ENCODE data around the gene TIMM17B.

Gene TIMM17B

GRCh38 chrX:48927736-48928382, 30.3 kb upstream of the TIMM17B start:
- DNase-seq = no peak
- H3K4me3 Mint-ChIP-seq = no peak overlapping the region
- CTCF ChIA-PET = no interaction called here
- H3K4me1 Mint-ChIP-seq = peaks cover 26% of the 10 kb centered on the region
- H3K27ac Mint-ChIP-seq = no peak overlapping the region
- no peaks in the 10 kb centered on the region for H3K9me3 Mint-ChIP-seq
- H3K27me3 Mint-ChIP-seq = no peaks in the 10 kb centered on the region
- H3K36me3 Mint-ChIP-seq = peaks cover 38% of the 10 kb centered on the region

GRCh38 chrX:48927123-48927522, 29.6 kb upstream of the TIMM17B start:
- Mint-ChIP-seq H3K9me3 (no peaks in the 10 kb centered on the region), H3K36me3 (peaks cover 39% of the 10 kb centered on the region), H3K27me3 (no peaks in the 10 kb centered on the region), H3K4me1 (peaks cover 31% of the 10 kb centered on the region), H3K4me3 (no peak overlapping the region), H3K27ac (no peak overlapping the region)
- CTCF ChIA-PET = interaction anchor here (0.5 to 0.7 kb wide), 2 partner anchors 10 kb away, joined by 3 to 4 read pairs; no protein-coding TSS in a partner anchor
- DNase-seq = no peak

GRCh38 chrX:48924270-48924669, 26.7 kb upstream of the TIMM17B start:
- CTCF ChIA-PET = no interaction called here
- Mint-ChIP-seq H3K9me3 (no peaks in the 10 kb centered on the region), H3K36me3 (peaks cover 52% of the 10 kb centered on the region), H3K27ac (peak overlapping the region; percentile 54), H3K4me3 (no peak overlapping the region), H3K4me1 (peaks cover 52% of the 10 kb centered on the region), H3K27me3 (no peaks in the 10 kb centered on the region)
- DNase-seq = no peak

GRCh38 chrX:48923771-48924170, 26.2 kb upstream of the TIMM17B start:
- no peak for DNase-seq
- Mint-ChIP-seq H3K4me3 (no peak overlapping the region), H3K36me3 (peaks cover 52% of the 10 kb centered on the region), H3K9me3 (no peaks in the 10 kb centered on the region), H3K4me1 (peaks cover 52% of the 10 kb centered on the region), H3K27me3 (no peaks in the 10 kb centered on the region), H3K27ac (no peak overlapping the region)
- CTCF ChIA-PET = no interaction called here

- peak overlapping the region; percentile 94 for H3K4me3 Mint-ChIP-seq
- no peak for DNase-seq
- H3K9me3 Mint-ChIP-seq = no peaks in the 10 kb centered on the region
- H3K27me3 Mint-ChIP-seq = no peaks in the 10 kb centered on the region
- H3K4me1 Mint-ChIP-seq = peaks cover 48% of the 10 kb centered on the region
- CTCF ChIA-PET = interaction anchor here (3.6 kb wide), 1 partner anchor 17 kb away, joined by 24 read pairs; no protein-coding TSS in a partner anchor
- H3K27ac Mint-ChIP-seq = peak overlapping the region; percentile 95
- peaks cover 70% of the 10 kb centered on the region for H3K36me3 Mint-ChIP-seq
Measured at GRCh38 chrX:48920718-48921104, 23.1 kb upstream of the TIMM17B start.

GRCh38 chrX:48919947-48920717, 22.6 kb upstream of the TIMM17B start:
- H3K27me3 Mint-ChIP-seq = no peaks in the 10 kb centered on the region
- DNase-seq = peak; percentile 56
- CTCF ChIA-PET = interaction anchor here (3.6 kb wide), 1 partner anchor 17 kb away, joined by 24 read pairs; no protein-coding TSS in a partner anchor
- no peaks in the 10 kb centered on the region for H3K9me3 Mint-ChIP-seq
- peak overlapping the region; percentile 95 for H3K27ac Mint-ChIP-seq
- H3K4me3 Mint-ChIP-seq = peak overlapping the region; percentile 94
- peaks cover 49% of the 10 kb centered on the region for H3K4me1 Mint-ChIP-seq
- peaks cover 71% of the 10 kb centered on the region for H3K36me3 Mint-ChIP-seq

- peaks cover 76% of the 10 kb centered on the region for H3K36me3 Mint-ChIP-seq
- H3K4me3 Mint-ChIP-seq = peak overlapping the region; percentile 94
- no peaks in the 10 kb centered on the region for H3K27me3 Mint-ChIP-seq
- no peaks in the 10 kb centered on the region for H3K9me3 Mint-ChIP-seq
- peak overlapping the region; percentile 95 for H3K27ac Mint-ChIP-seq
- CTCF ChIA-PET = interaction anchor here (3.6 kb wide), 1 partner anchor 18 kb away, joined by 24 read pairs; no protein-coding TSS in a partner anchor
- peak; percentile 57 for DNase-seq
- peaks cover 53% of the 10 kb centered on the region for H3K4me1 Mint-ChIP-seq
Measured at GRCh38 chrX:48919360-48919841, 21.8 kb upstream of the TIMM17B start.

GRCh38 chrX:48918643-48919340, 21.2 kb upstream of the TIMM17B start, which contains the start of gene PIM2:
PIM2 (minus strand) TSS chrX:48919024; CDS start chrX:48918834, 190 bp downstream.
- peak within 1 kb of the TSS; percentile 94 for H3K4me3 Mint-ChIP-seq
- H3K9me3 Mint-ChIP-seq = no peaks in the 10 kb centered on the region
- peaks cover 53% of the 10 kb centered on the region for H3K4me1 Mint-ChIP-seq
- CTCF ChIA-PET = interaction anchor here (3.6 kb wide), 1 partner anchor 19 kb away, joined by 24 read pairs; no protein-coding TSS in a partner anchor
- DNase-seq = peak; percentile 94
- H3K27ac Mint-ChIP-seq = peak within 1 kb of the TSS; percentile 95
- H3K36me3 Mint-ChIP-seq = peaks cover 76% of the 10 kb centered on the region
- H3K27me3 Mint-ChIP-seq = no peaks in the 10 kb centered on the region

GRCh38 chrX:48918301-48918642, 20.7 kb upstream of the TIMM17B start:
- CTCF ChIA-PET = interaction anchor here (0.9 kb wide), 1 partner anchor 19 kb away, joined by 3 read pairs; no protein-coding TSS in a partner anchor
- DNase-seq = no peak
- H3K27ac Mint-ChIP-seq = peak overlapping the region; percentile 95
- peak overlapping the region; percentile 94 for H3K4me3 Mint-ChIP-seq
- H3K4me1 Mint-ChIP-seq = peaks cover 57% of the 10 kb centered on the region
- H3K36me3 Mint-ChIP-seq = peaks cover 80% of the 10 kb centered on the region
- no peaks in the 10 kb centered on the region for H3K27me3 Mint-ChIP-seq
- H3K9me3 Mint-ChIP-seq = no peaks in the 10 kb centered on the region

GRCh38 chrX:48917139-48918001, 19.8 kb upstream of the TIMM17B start:
- Mint-ChIP-seq H3K27ac (peak overlapping the region; percentile 95), H3K4me3 (peak overlapping the region; percentile 94), H3K4me1 (peaks cover 57% of the 10 kb centered on the region), H3K27me3 (no peaks in the 10 kb centered on the region), H3K36me3 (peaks cover 82% of the 10 kb centered on the region), H3K9me3 (no peaks in the 10 kb centered on the region)
- CTCF ChIA-PET = interaction anchor here (0.7 to 2.3 kb wide), 4 partner anchors 10 to 29 kb away, joined by 3 to 9 read pairs (median 3); no protein-coding TSS in a partner anchor
- DNase-seq = peak; percentile 92

GRCh38 chrX:48914593-48915493, 17.3 kb upstream of the TIMM17B start:
- CTCF ChIA-PET = interaction anchor here (1.5 to 2.3 kb wide), 2 partner anchors 22 to 32 kb away, joined by 6 to 9 read pairs; no protein-coding TSS in a partner anchor
- Mint-ChIP-seq H3K27me3 (peaks cover 8% of the 10 kb centered on the region), H3K27ac (peak overlapping the region; percentile 95), H3K36me3 (peaks cover 69% of the 10 kb centered on the region), H3K9me3 (no peaks in the 10 kb centered on the region), H3K4me3 (peak overlapping the region; percentile 94), H3K4me1 (peaks cover 55% of the 10 kb centered on the region)
- no peak for DNase-seq

- H3K36me3 Mint-ChIP-seq = peaks cover 65% of the 10 kb centered on the region
- H3K4me3 Mint-ChIP-seq = peak overlapping the region; percentile 94
- no peaks in the 10 kb centered on the region for H3K9me3 Mint-ChIP-seq
- no peak for DNase-seq
- CTCF ChIA-PET = no interaction called here
- peaks cover 8% of the 10 kb centered on the region for H3K27me3 Mint-ChIP-seq
- peaks cover 52% of the 10 kb centered on the region for H3K4me1 Mint-ChIP-seq
- peak overlapping the region; percentile 92 for H3K27ac Mint-ChIP-seq
Measured at GRCh38 chrX:48913605-48914366, 16.2 kb upstream of the TIMM17B start.
